Measurements from ENCODE around the gene SKOR2.

The SKOR2 gene, protein sequence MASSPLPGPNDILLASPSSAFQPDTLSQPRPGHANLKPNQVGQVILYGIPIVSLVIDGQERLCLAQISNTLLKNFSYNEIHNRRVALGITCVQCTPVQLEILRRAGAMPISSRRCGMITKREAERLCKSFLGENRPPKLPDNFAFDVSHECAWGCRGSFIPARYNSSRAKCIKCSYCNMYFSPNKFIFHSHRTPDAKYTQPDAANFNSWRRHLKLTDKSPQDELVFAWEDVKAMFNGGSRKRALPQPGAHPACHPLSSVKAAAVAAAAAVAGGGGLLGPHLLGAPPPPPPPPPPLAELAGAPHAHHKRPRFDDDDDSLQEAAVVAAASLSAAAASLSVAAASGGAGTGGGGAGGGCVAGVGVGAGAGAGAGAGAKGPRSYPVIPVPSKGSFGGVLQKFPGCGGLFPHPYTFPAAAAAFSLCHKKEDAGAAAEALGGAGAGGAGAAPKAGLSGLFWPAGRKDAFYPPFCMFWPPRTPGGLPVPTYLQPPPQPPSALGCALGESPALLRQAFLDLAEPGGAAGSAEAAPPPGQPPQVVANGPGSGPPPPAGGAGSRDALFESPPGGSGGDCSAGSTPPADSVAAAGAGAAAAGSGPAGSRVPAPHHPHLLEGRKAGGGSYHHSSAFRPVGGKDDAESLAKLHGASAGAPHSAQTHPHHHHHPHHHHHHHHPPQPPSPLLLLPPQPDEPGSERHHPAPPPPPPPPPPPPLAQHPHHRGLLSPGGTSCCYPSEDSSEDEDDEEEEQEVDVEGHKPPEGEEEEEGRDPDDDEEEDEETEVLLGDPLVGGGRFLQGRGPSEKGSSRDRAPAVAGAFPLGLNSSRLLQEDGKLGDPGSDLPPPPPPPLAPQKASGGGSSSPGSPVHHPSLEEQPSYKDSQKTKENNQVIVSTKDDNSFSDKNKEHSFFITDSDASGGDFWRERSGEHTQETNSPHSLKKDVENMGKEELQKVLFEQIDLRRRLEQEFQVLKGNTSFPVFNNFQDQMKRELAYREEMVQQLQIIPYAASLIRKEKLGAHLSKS
- 0 reads per million in 2 donors for total RNA-seq

DNA sequence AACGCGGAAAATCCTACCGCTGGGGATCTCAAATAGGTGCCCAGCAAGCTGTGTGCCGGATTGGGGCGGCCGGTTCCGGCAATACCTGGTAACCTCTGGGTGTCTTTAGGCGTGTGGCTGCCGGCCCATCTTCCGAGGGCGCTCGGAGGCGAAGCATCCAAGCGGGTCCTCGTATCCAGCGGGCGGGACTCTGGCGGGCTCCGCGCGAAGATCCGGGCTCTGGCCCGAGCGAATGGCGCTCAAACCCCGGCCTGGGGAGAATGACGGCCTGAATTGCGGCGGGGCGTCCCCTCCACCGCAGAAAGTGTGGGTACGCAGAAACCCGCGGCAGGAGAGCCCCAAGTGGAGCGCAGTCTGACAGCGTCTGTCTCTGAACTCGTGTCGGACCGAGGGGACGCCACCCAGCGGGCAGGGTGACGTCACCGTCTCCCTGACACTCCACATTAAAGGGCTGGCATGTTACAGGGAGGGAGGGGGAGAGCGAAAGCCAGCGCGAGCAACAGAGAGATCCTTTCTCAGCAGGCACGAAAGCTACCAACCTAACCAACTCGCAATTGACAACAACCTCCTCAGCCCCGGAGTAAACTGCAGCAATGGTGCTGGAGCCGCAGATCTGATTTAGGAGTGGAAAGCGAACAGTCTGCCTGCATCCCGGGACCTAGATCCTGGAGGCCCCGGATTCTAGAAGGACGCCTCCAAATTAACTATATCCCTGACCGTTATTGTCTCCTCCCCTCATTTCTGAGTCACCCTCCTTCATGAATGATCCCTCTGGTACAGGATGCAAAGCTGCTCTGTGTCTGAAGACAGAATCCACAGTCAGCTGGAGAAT is at the start of gene SKOR2:
Gene SKOR2 (minus strand): TSS at position 372 of the 832 bp plus-strand sequence. CDS start 2,477 bp downstream, outside the sequence.
- no peak for DNase-seq

DNA sequence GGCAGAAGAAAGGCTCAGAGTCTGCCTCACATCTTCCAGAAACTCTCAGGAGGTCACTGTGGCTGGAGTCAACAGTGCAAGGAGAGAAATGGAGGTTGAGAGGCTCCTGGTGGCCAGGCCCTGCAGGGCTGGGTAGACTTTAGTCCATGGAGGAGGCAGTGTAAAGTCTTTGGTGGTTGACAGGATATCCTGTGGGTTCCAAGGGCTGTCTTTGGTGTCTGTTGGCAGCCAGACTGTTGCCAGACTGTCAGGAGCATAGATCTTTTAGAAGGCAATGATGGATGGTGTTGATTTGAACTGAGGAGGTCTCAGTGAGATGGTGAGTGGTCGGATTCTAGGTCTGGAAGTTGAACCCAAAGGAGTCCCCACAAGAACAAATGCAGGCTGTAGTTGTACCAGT is 45.0 kb upstream of the SKOR2 start:
- no peak for DNase-seq

DNA sequence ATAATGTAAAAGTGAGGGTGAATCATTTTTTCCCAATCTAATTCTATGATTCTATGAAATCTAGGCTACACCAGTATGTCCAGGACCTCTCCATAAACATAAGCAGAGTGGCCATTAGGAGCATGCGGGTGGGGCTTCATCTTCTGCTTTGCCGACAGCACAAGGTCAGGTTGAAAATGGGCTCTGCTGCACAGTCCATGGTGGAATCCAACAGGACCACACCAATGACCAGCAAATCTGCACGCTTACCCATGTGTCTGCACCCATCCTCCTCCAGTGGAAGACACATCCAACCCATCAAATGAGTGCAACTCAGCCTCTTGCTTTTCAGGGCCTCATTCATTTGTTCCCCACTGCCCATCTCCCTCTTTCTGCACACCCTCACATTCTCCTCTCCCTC is 43.3 kb upstream of the SKOR2 start:
- DNase-seq: no peak

DNA sequence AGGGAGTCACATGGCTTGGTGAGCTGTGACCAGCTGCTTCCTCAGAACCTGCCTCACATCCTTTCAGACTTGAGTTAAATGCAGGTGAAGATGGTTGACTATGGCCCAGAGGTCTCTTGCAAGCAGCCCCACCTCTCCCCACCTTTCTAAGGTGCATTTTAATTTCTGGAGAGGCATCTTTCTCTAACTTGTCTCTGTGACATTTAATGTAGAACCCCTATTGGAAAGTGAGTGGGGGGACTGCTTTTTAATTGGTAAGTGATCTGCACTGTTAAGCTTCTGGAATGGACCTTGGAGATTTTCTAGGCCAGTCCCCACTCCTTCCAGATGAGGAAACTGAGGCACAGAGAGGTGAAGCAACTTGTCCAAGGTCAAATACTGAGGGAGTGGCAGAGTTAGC is 37.3 kb upstream of the SKOR2 start:
- no peak for DNase-seq

DNA sequence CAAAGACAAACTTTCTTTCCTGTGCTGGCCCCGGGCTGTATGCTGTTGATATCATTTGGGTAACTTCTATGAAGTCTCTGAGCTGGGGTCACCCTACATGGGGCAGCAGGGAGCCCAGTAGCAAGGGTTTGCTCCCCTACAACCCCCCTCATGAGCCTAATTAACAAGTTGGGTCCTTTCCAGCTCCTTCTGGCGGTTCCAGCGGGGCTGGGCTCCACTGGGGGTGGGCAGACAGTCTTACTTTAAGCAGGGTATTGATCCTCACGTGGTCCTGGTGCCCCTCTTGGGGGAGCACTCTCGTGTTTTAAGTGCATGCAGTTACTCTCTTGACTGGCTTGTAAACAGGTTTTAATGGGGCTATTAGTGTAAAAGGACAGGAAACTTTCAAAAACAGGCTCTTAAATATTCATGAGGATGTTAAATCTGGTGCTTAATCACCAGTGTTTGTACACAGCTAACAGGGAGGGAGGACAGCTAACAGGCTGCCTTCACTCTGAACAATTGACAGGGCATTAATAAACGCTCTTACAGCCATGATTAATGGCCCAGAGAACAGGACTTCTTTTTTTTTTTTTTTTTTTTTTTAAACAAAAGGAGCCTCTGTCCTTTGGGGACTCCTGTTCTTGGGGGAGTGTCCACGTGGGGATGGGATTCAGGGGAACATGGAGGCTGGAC is 36.6 kb upstream of the SKOR2 start:
- no peak for DNase-seq

DNA sequence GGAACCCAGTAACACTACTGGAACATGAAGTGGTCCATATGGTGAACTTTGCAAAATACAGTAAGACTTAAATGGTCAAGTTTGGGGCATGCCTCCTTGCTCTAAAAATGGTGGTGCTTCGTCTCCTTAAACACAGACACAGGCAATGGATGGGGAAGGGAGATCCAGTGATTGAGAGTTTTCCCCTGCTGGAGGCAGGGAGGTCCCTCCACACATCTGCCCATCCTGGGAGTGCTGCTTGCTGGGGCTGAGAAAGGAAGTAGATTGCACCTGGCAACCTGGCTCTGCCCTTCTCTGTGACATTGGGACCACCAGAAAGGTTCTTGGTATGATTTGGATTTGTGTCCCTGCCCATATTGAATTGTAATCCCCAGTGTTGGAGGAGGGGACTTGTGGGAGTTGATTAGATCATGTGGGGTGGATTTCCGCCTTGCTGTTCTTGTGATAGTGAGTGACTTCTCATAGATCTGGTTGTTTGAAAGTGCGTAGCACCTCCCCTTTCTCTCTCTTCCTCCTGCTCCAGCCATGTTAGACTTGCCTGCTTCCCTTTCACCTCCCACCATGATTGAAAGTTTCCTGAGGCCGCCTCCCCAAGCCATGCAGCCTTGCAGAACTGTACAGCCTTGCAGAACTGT is 35.4 kb upstream of the SKOR2 start:
- no peak for DNase-seq

DNA sequence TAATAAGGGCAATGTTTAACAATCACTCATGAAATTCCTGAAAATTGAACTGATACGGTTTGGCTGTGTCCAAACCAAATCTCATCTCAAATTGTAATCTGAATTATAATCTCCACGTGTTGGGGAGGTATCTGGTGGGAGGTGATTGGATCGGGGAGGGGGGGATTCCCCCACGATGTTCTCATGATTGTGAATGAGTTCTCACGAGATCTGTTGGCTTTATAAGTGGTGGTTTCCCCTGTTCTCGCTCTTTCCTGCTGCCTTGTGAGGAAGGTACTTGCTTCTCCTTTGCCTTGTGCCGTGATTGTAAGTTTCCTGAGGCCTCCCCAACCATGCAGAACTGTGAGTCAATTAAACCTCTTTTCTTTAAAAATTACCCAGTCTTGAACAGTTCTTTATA is 34.0 kb upstream of the SKOR2 start:
- no peak for DNase-seq

DNA sequence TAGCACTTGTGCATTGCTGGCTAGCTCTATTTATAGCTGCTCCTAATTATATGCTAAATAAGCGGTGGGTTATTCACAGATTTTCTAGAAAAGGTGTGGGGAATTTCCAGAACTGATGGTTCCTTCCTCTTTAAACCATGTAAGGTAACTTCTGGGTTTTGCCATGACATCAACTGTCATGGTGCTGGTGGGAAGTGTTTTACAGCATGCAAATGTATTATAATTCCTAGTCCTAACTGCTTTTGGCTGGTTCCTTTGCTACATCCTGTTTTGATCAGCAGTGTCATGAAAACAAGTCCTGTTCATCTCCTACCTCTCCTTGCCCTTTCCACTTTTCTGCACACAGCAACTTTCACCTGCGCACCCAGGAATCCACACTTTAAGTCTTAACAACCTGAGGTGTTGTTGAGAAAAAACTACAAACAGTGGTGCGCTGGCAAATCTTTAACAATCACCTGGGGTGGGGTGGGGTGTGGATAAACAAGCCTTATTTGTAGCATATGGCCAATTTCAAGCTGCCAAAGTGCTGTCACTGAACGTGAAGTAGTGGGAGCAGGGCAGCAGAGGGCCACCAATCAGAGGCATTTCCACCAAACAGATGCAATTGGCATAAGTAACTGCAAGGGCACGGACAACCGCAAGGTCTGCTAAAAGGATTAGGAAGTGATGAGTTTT is 33.4 kb upstream of the SKOR2 start:
- DNase-seq: no peak

DNA sequence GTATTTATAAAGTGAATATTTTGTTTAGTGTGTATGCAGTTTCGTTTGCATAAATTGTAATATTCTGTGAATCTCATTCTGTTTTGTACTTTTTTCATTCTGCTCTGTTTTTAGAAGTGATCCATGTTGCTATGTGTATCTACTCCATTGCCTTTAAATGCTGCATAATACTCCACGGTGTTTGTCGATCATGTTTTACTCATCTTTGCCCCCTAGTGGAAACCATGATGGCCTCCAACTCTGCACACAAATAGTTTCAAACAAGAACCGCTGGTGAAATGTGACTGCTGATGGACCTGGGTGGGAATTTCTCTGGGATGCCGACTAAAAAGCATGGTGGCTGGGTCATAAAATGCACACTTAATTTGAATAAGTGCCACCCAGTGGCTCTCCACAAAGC is 32.0 kb upstream of the SKOR2 start:
- DNase-seq: no peak

DNA sequence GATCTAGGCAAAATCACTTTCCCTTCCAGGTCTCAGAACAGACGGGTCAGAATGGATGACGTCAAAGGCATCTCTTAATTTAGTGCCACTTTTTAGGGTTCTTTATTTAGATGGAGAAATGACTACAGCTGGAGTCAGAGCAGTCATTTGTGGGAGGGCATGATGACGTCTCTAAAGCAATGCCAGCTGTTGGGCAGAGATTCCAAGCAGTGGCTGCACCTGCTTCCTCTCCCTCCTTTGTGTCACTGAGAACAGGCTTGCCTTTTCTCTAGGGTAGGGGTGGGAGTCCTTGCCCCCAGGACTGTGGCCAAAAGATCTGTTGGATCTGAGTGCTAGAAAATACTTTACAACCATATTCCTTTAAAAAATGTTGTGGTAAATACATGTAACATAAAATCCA is 28.7 kb upstream of the SKOR2 start:
- DNase-seq: no peak

DNA sequence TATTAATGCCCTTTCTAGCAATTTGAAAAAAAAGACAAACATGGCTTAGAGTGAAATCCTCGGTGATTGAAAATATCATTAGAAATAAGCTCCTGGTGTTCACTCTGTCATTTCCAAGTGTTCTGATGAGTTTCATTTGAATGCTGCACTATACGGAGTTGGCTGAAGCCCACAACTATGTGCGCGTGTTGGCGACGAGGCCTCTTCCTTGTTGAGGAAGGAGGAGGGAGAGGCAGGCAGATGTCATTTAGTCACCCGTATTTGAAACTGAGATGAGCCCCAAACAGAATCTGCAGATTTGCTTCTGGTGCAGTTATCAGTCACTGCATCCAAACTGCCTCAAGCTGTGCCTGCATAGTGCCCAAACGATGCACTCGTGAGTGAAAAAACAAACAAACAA is 23.5 kb upstream of the SKOR2 start:
- no peak for DNase-seq

DNA sequence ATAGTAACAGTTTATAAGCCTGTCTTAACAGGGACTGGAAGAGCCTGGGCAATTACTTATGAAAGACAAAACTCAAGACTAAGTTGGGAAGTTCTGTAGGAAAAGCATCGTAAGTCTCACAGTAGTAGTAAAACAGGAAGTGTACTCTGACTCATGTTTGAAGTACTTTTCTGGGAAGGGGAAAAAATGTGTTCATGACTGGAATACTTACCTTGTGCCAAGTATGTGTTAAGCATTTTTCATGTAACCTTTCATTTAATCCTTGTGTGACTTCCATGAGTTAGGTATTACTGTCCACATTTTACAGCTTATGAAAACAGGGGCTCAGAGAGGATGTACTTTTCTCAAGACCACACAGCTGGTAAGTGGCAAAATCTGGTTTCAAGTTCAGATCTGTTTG is 13.7 kb upstream of the SKOR2 start:
- no peak for DNase-seq

DNA sequence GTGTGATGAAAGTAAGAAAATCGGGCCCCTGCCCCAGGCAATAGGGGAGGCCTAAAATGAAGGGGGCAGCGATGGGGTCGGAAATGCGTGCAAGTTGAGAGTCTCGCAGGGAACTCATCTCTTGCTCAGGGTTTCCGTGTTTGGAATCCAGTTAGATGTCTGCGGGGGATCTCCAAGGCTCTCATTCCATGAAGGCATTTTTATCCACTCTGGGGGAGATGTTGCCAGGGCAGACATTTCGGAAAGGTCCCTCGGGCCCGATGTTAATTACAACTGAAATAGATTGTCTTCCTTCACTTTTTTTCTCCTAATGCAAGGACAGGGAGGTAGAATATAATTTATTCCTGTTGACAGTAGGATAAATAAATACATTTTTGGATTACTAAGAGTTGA is 12.8 kb upstream of the SKOR2 start:
- no peak for DNase-seq

DNA sequence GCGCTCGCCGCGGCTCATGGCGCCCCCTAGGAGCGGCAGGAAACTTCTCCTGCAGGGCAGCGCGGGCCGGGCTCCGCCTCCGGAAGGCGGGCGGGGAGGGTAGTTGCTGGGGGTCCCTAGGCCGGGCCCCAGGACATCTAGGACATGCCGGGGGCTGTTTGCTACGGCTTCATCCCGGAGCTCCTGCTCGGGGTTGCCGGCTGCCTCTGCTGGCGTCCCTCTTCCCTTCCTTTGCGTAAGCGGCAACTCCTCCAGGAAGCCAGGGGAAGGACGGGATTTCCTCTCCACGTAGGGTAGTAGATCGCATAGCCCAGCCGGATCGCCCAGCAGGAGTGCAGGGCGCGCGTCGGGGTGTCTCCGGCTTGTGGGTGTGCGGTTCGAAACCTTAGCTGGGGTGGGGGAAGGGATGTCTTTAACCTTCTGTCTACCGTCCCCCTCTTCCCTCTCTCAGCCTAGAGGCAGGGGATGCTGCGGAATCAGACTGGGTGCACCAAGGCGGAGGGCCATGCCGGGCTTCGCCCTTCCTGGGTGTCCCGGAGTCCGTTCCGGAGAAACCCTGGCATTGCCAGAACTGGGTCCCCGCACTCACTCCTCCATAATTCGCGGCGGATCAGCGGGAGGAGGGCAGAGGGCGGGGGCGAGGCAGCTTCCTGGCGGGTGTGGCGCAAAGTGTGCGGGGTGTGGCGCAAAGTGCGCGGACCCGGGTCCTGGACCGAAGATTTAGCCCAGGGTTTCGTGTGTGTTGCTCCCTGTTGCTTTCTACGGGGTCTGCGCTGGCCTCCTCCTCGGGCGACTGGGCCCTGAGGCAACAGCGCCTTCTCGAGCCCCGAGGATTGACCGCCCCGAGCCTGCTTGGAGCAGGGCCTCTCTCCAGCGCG is 12.2 kb upstream of the SKOR2 start:
- no peak for DNase-seq

DNA sequence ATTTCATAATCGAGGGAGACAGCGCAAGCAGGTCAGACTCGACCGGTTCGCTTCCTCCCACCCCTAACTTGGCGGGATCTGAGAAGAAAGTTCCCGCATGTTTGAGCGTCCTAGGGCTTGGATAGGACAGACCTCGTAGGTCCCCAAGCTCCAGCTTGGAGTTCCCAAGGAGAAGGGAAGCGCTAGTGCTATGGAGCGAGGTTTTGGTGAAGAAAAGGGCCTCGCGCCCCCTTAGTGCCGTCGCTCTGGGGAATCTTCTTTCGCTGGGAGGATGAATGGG is 11.6 kb upstream of the SKOR2 start:
- DNase-seq: no peak

DNA sequence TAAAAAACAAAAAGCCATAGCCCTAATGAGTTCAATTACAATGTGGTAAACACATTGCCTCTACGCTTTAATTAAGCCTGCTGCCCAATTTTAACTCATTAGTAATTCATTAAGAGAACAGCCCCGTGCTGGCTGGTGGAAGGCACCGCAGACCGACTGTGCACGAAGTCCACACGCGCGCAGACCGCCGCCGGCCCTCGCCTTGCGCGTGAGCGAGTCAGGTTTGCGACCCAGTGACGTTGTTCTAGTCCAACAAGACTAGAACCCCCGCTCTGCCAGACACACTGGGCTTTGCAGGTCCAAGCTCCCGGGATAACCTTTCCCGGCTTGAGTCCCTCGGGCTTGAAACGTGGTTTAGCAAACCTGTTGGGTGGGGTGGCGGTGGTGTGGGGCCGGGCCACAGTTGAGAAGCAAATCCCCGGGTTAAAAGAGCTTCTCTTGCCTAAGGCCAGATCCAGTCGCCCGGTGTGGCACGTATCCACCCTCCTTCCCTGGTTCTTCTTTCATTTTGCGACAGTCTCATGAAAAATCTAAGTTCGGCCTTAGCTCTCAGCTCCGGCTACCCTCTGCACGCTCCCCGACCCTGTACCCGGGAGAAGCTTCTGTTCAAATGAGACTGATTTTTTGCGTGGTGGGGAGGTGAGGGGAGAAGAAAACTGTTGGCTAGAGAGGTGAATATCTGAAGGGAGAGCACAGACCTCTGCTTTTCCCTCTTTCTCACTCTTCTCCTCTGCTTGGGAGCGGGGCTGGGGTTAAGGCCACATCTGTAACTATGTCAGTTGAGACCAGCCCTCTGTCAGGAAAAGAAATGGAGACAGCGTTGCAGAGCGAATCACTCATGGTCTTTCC is 11.1 kb upstream of the SKOR2 start:
- no peak for DNase-seq

DNA sequence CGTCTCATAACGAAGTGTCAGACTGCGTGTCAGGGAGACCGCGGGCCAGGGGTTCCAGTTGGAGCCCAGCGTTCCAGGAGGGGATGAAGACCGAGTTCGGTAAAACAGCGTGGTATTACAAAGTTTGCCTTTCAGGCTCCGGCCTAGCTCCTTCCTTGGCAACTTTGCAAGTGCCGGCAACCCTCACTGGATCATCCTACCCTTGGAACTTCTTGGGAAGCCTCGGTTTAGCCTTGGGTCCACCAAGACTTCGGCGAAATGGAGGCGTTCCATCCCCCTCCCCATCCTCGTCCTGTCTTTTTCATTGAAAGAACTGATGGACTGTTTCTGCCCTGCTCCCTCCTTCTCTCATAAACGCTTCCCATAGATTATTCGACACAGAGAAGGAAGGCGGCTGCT is 10.4 kb upstream of the SKOR2 start:
- no peak for DNase-seq

DNA sequence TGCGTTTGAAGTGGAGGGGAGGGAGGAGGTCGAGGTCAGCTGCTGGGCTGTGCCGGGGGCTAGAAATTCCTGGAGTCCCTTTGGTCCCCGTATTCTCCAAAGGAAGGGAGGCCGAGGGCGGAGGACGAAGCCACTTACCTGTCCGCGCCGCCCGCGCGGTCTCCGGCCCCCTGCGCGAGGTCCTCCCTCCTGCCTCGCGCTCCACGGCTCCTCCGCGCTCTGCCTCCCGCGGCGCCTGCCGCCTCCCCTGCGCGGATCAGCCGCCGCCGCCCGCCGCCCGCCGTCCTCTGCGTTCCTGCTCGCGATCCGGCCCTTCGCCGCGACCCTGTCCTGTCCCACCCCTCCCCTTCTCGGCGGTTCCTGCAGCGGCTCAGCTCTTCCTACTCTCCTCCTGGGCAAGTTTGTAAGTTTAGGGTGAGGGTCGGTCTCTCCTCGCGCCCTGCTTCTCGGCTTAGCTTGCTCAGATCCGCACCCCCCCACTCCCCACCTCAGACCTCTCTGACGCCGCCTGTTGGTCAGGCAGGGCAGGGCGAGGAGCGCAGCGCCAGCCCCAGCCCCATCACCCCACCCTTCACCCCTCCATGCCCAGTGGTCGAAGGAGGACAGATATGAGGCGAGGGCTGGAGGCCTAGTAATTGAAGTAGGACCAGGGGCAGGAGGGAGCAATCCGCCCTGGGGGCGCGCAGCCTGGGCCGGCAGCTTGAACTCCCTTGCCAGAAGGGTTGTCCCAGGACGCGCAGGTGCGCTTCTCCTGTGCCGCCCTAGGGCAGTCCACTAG is 9.7 kb upstream of the SKOR2 start:
- no peak for DNase-seq
